Rectal smooth muscle tissue (tissue), 1 donor: Measurements from ENCODE around the gene SERPINC1.

Experiments
- H3K27ac ChIP-seq: one replicate; pipeline ENCODE4 v1.7.0; 2013; ENCODE audit warnings: low read depth, low read length, inconsistent platforms
- H3K27me3 ChIP-seq: one replicate; pipeline ENCODE4 v1.7.0; 2013; ENCODE audit warnings: low read length; ENCODE audit not compliant: control insufficient read depth, insufficient read depth
- H3K36me3 ChIP-seq: one replicate; pipeline ENCODE4 v1.7.0; 2013; ENCODE audit warnings: low read length; ENCODE audit not compliant: control insufficient read depth, insufficient read depth
- H3K4me1 ChIP-seq: one replicate; pipeline ENCODE4 v1.7.0; 2013; ENCODE audit warnings: low read length; ENCODE audit not compliant: control insufficient read depth, insufficient read depth
- H3K4me3 ChIP-seq: one replicate; pipeline ENCODE4 v1.7.0; 2013; ENCODE audit warnings: low read length
- H3K9ac ChIP-seq: one replicate; pipeline ENCODE4 v1.7.0; 2013; ENCODE audit warnings: low read length

Gene SERPINC1

DNA sequence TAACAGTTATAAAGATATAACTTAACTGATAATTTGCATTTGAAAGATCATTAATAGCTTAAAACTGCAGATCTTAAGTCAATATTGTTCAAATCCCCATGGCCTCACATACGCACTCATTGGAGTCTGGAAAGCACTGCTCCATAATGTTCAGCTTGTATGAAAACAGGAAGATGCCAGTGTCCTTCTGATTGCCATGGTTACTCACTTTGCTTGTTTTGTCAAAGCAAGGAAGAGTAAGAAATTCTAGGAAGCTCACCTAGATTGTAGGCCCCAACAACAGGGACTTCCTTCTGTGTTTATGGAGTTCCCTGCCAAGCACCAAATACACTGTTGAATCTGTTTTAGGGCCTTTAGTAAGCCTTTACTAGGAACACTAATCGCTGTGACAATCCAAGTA lies 60.2 kb downstream of the SERPINC1 start:
- Histone ChIP-seq H3K27me3 (no peaks in the 10 kb centered on the region), H3K27ac (no peak overlapping the region), H3K36me3 (peaks cover 10% of the 10 kb centered on the region)

GRCh38 chr1:173856014-173856413 lies 61.1 kb downstream of the SERPINC1 start:
- Histone ChIP-seq H3K4me1 (no peaks in the 10 kb centered on the region), H3K27me3 (no peaks in the 10 kb centered on the region), H3K27ac (no peak overlapping the region), H3K36me3 (peaks cover 10% of the 10 kb centered on the region), H3K4me3 (no peak overlapping the region), H3K9ac (no peak overlapping the region)

More for the DNA sequence above, 60.2 kb downstream of the SERPINC1 start:
- H3K4me1 ChIP-seq = no peaks in the 10 kb centered on the region
- H3K4me3 ChIP-seq = no peak overlapping the region
- no peak overlapping the region for H3K9ac ChIP-seq
